PC-3 (cell line): ENCODE measurements around the gene CSNK1G2. TPM values are rescaled to one million over a fixed set of nuclear protein-coding genes. Genes with fewer than 3 reads are reported as not detected.

Source experiments
- ATAC-seq: fragments of 200-7000 bp; cut with Tn5 transposase; 2 replicates; pipeline ENCODE4 v1.9.1; 2020; ENCODE audit warnings: mild to moderate bottlenecking, moderate library complexity
- BruUV-seq: library from RNA; stranded (reverse); fragments of 400-500 nt; replicated peaks from 2 replicates; lab custom pipeline; 2021; lab: Mats Ljungman, UMichigan
- CTCF ChIA-PET: fragments of 300-600 bp; sonication (Branson Sonifier 250); formaldehyde crosslinking; loops from one replicate; lab custom pipeline; 2022; ENCODE audit warnings: antibody characterized with exemption; lab: Charles Lee
- POLR2A ChIA-PET: fragments of 300-600 bp; sonication (Branson Sonifier 250); formaldehyde crosslinking; loops from one replicate; lab custom pipeline; 2022; ENCODE audit warnings: antibody characterized with exemption; ENCODE audit not compliant: unreplicated experiment; lab: Charles Lee
- DNase-seq: peaks from one replicate; pipeline ENCODE4 v3.0.0-alpha.2; 2015
- H2AFZ ChIP-seq: fragments of 300-600 bp; sonication (generic); 2 replicates; pipeline ENCODE4 v1.6.0; 2016; ENCODE audit warnings: antibody characterized with exemption, low read length
- H3F3A ChIP-seq: fragments of 300-600 bp; sonication (generic); one replicate; pipeline ENCODE4 v1.6.0; 2017; ENCODE audit warnings: antibody characterized with exemption, low read length, control low read depth, mild to moderate bottlenecking; ENCODE audit not compliant: unreplicated experiment
- H3K27ac ChIP-seq: fragments of 300-600 bp; sonication (generic); 2 replicates; pipeline ENCODE4 v1.5.1; 2016; ENCODE audit warnings: mild to moderate bottlenecking, low read length
- H3K27me3 ChIP-seq: fragments of 300-600 bp; sonication (generic); 2 replicates; pipeline ENCODE4 v1.6.1; 2016; ENCODE audit warnings: low read length, mixed read lengths
- H3K36me3 ChIP-seq: fragments of 300-600 bp; sonication (generic); 2 replicates; pipeline ENCODE4 v1.6.1; 2016; ENCODE audit warnings: low read depth, mixed run types, low read length, mixed read lengths
- H3K4me1 ChIP-seq: fragments of 300-600 bp; sonication (generic); 2 replicates; pipeline ENCODE4 v1.5.1; 2016; ENCODE audit warnings: low read length; ENCODE audit not compliant: insufficient read depth
- H3K4me2 ChIP-seq: fragments of 300-600 bp; sonication (generic); 2 replicates; pipeline ENCODE4 v1.6.0; 2016; ENCODE audit warnings: low read length
- H3K4me3 ChIP-seq: fragments of 300-600 bp; sonication (generic); 2 replicates; pipeline ENCODE4 v1.5.1; 2016; ENCODE audit warnings: mild to moderate bottlenecking, low read length, mixed read lengths
- H3K79me2 ChIP-seq: fragments of 300-600 bp; sonication (generic); 2 replicates; pipeline ENCODE4 v1.6.1; 2017; ENCODE audit warnings: low read length, mixed read lengths
- H3K9ac ChIP-seq: fragments of 300-600 bp; sonication (generic); 2 replicates; pipeline ENCODE4 v1.6.0; 2016; ENCODE audit warnings: mild to moderate bottlenecking, low read length
- H3K9me2 ChIP-seq: fragments of 300-600 bp; sonication (generic); replicated peaks from 2 replicates; pipeline ENCODE4 v1.6.1; 2016; ENCODE audit warnings: mixed run types, low read length, mixed read lengths
- H3K9me3 ChIP-seq: fragments of 300-600 bp; sonication (generic); 2 replicates; pipeline ENCODE4 v1.6.1; 2016; ENCODE audit warnings: low read length, mixed read lengths
- H4K20me1 ChIP-seq: fragments of 300-600 bp; sonication (generic); 2 replicates; pipeline ENCODE4 v1.6.1; 2016; ENCODE audit warnings: low read length, mixed read lengths
- EZH2 ChIP-seq: fragments of 300-600 bp; sonication (generic); IDR thresholded peaks from one replicate; pipeline ENCODE4 v1.6.1; 2017; ENCODE audit warnings: antibody characterized with exemption, mild to moderate bottlenecking, low read length; ENCODE audit not compliant: unreplicated experiment
- EZH2phosphoT487 ChIP-seq: fragments of 300-600 bp; sonication (generic); IDR thresholded peaks from 2 replicates; pipeline ENCODE4 v1.6.1; 2018; ENCODE audit warnings: mild to moderate bottlenecking, antibody characterized with exemption, low read length, borderline replicate concordance
- intact Hi-C: fragments of 100-400 bp; cut with micrococcal nuclease; formaldehyde crosslinking; loops from 2 replicates; pipeline ENCODE4 v1.9.0; 2023
- total RNA-seq: library from RNA; depleted of rRNA; stranded (reverse); fragments of >200 nt; gene quantifications from 2 replicates; pipeline ENCODE4 v1.2.3, GENCODE V29; 2014
- TF ChIP-seq, protein P1 (sequence below): fragments of 300-600 bp; sonication (generic); conservative IDR thresholded peaks from 2 replicates; pipeline ENCODE4 v1.5.1; 2017; ENCODE audit warnings: antibody characterized with exemption, low read depth, mild to moderate bottlenecking, low read length

CSNK1G2 gene
- total RNA-seq, 1 experiment from 2014 or later = 83.6 TPM

- H3F3A ChIP-seq = no peaks in the 10 kb centered on the region
- DNase-seq = no peak
- no peak overlapping the region for H3K27ac ChIP-seq
- no peaks in the 10 kb centered on the region for H3K36me3 ChIP-seq
- H3K9ac ChIP-seq = no peak overlapping the region
- H3K9me3 ChIP-seq = no peaks in the 10 kb centered on the region
- no peak overlapping the region for H3K4me3 ChIP-seq
- H4K20me1 ChIP-seq = no peaks in the 10 kb centered on the region
- H3K4me1 ChIP-seq = no peaks in the 10 kb centered on the region
- no peak for ATAC-seq
- CTCF ChIA-PET = no interaction called here
- POLR2A ChIA-PET = no interaction called here
- BruUV-seq = no TSS peak
- H3K79me2 ChIP-seq = no peaks in the 10 kb centered on the region
- no peak overlapping the region for H3K4me2 ChIP-seq
- intact Hi-C loops = no loop called here
- H3K27me3 ChIP-seq = no peaks in the 10 kb centered on the region
- no peaks in the 10 kb centered on the region for H3K9me2 ChIP-seq
- TF ChIP-seq EZH2 (no peak), EZH2phosphoT487 (no peak)
- TF ChIP-seq, protein P1, sequence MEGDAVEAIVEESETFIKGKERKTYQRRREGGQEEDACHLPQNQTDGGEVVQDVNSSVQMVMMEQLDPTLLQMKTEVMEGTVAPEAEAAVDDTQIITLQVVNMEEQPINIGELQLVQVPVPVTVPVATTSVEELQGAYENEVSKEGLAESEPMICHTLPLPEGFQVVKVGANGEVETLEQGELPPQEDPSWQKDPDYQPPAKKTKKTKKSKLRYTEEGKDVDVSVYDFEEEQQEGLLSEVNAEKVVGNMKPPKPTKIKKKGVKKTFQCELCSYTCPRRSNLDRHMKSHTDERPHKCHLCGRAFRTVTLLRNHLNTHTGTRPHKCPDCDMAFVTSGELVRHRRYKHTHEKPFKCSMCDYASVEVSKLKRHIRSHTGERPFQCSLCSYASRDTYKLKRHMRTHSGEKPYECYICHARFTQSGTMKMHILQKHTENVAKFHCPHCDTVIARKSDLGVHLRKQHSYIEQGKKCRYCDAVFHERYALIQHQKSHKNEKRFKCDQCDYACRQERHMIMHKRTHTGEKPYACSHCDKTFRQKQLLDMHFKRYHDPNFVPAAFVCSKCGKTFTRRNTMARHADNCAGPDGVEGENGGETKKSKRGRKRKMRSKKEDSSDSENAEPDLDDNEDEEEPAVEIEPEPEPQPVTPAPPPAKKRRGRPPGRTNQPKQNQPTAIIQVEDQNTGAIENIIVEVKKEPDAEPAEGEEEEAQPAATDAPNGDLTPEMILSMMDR = no peak
- no peak overlapping the region for H2AFZ ChIP-seq
Measured at GRCh38 chr19:1896508-1896907, 44.5 kb upstream of the CSNK1G2 start.

GRCh38 chr19:1901940-1902404, 39.0 kb upstream of the CSNK1G2 start:
- H3F3A ChIP-seq = no peaks in the 10 kb centered on the region
- no peaks in the 10 kb centered on the region for H4K20me1 ChIP-seq
- peaks cover 8% of the 10 kb centered on the region; the same call in 1 of the 2 replicates for H3K4me1 ChIP-seq
- ChIA-PET POLR2A (no interaction called here), CTCF (interaction anchor here (0.5 to 0.6 kb wide), 2 partner anchors 17 to 64 kb away, joined by 3 to 10 read pairs; partner anchors contain the start of gene ABHD17A)
- intact Hi-C loops = no loop called here
- H3K4me3 ChIP-seq = no peak overlapping the region
- H3K9me3 ChIP-seq = no peaks in the 10 kb centered on the region
- TF ChIP-seq, protein P1 = no peak
- TF ChIP-seq EZH2phosphoT487 (no peak), EZH2 (no peak)
- DNase-seq (no peak), ATAC-seq (no peak)
- no peak overlapping the region for H3K4me2 ChIP-seq
- no peak overlapping the region for H3K27ac ChIP-seq
- no peaks in the 10 kb centered on the region for H3K27me3 ChIP-seq
- no TSS peak for BruUV-seq
- H3K79me2 ChIP-seq = peaks cover 10% of the 10 kb centered on the region
- H3K9me2 ChIP-seq = no peaks in the 10 kb centered on the region
- no peak overlapping the region for H3K9ac ChIP-seq
- H2AFZ ChIP-seq = no peak overlapping the region
- H3K36me3 ChIP-seq = no peaks in the 10 kb centered on the region

- no peak for TF ChIP-seq EZH2phosphoT487
- no peak for TF ChIP-seq EZH2
- TF ChIP-seq, protein P1 = no peak
- Histone ChIP-seq H3K79me2 (peaks cover 20% of the 10 kb centered on the region), H3K9ac (no peak overlapping the region), H3K9me3 (no peaks in the 10 kb centered on the region), H3K27ac (no peak overlapping the region), H4K20me1 (no peaks in the 10 kb centered on the region), H3K9me2 (no peaks in the 10 kb centered on the region), H3K36me3 (no peaks in the 10 kb centered on the region), H3K4me1 (peaks cover 18% of the 10 kb centered on the region), H2AFZ (no peak overlapping the region), H3K27me3 (no peaks in the 10 kb centered on the region), H3K4me2 (no peak overlapping the region), H3K4me3 (no peak overlapping the region), H3F3A (peaks cover 3% of the 10 kb centered on the region)
- ChIA-PET CTCF (no interaction called here), POLR2A (interaction anchor here (0.5 to 0.7 kb wide), 2 partner anchors 25 to 382 kb away, joined by 4 to 34 read pairs; no protein-coding TSS in a partner anchor)
- no peak for DNase-seq
- ATAC-seq = no peak
- no TSS peak for BruUV-seq
- intact Hi-C loops = no loop called here
Measured at GRCh38 chr19:1902923-1903322, 38.0 kb upstream of the CSNK1G2 start.
